Subcutaneous adipose tissue (tissue), 4 donors: ENCODE data around the gene NCAPD2. TPM values are rescaled to one million over a fixed set of nuclear protein-coding genes. Genes with fewer than 3 reads are reported as not detected.

ENCODE experiments used
- total RNA-seq, 4 donors: library from RNA; depleted of rRNA; stranded (reverse); fragments of >200 nt; gene quantifications; one replicate each; pipeline ENCODE4 v1.1.0, GENCODE V29; 2016
- TF ChIP-seq, protein P1 (sequence below): fragments of 450-650 bp; IDR thresholded peaks from one replicate; pipeline ENCODE4 v1.5.1; 2016; ENCODE audit warnings: low read depth, mild to moderate bottlenecking, control low read depth, antibody characterized with exemption, moderate library complexity

Gene NCAPD2
- total RNA-seq, 4 donors from 2014 or later: 10.8 to 25.2 (median 16.9) TPM

DNA sequence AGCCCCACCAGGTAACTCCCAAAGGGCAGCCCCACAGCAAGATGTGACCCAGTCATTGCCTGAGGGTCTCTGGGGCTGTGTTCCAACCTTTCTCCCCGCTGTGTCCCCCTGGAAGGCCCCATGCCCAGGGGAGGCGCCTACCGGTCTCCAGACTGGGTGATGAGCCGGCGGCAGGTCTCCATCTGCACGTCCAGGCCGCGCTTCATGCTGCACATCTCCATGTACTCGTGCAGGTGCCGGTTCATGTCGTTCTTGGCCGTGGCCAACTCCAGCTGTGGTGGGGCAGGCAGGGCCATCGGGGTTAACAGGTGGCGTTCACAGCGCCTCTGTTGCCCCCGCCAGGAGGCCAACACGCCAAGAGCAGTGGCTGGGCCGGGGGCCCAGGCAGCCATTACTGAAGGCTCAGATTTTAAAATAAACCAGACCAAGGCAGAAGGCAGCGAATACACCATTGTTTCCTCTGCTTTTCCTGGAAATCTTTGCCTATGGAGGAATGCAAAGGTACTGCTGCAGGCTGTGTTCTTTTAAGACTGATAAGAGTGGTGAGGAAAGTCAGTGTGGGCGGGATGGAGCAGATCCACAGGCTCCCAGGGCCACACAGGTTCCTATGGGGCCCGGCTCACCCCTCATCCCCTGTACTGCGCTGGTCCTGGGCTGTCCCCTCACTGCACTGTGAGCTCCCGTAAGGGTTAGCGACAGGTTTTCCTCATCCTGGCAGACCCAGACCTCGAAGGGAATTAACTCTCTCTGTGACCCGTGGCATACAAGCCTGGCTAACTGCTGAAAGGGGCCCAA is 47.7 kb downstream of the NCAPD2 start:
- TF ChIP-seq, protein P1, sequence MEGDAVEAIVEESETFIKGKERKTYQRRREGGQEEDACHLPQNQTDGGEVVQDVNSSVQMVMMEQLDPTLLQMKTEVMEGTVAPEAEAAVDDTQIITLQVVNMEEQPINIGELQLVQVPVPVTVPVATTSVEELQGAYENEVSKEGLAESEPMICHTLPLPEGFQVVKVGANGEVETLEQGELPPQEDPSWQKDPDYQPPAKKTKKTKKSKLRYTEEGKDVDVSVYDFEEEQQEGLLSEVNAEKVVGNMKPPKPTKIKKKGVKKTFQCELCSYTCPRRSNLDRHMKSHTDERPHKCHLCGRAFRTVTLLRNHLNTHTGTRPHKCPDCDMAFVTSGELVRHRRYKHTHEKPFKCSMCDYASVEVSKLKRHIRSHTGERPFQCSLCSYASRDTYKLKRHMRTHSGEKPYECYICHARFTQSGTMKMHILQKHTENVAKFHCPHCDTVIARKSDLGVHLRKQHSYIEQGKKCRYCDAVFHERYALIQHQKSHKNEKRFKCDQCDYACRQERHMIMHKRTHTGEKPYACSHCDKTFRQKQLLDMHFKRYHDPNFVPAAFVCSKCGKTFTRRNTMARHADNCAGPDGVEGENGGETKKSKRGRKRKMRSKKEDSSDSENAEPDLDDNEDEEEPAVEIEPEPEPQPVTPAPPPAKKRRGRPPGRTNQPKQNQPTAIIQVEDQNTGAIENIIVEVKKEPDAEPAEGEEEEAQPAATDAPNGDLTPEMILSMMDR: no peak

- TF ChIP-seq, protein P1: no peak
Observed at GRCh38 chr12:6542209-6543009, 48.5 kb downstream of the NCAPD2 start.

DNA sequence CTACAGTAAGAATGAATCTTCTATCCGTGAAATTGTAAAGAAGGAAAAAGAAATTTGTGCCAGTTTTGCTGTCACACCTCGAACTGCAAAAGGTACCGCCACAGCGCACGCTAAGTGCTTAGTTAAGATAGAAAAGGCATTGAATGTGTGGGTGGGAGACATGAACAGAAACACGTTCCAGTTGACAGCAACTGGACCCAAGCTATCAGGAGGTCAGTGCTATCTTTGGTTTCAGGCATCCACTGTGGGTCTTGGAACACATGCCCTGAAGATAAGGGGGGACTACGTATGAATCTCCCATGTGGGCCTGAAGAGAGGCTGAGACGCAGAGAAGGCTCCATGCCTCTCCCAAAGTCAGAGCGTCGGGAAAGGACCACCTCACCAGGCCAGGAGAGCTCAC is 52.1 kb downstream of the NCAPD2 start:
- TF ChIP-seq, protein P1: no peak

DNA sequence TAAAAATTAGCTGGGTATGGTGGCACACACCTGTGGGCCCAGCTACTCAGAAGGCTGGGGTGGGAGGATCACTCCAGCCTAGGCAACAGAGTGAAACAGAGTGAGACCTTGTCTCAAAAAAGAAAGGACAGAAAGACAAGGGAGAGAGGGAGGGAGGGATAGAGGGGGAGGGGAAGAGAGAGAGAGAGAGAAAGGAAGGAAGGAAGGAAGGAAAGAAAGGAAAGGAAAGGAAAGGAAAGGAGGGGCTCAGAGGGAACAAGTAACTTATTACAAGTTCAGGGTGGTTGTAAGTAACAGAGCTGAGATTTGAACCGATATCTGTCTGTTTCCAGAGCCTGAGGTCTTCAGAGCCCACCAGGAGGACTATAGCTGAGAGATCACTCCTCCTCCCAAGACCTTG is 53.7 kb downstream of the NCAPD2 start:
- TF ChIP-seq, protein P1: no peak

DNA sequence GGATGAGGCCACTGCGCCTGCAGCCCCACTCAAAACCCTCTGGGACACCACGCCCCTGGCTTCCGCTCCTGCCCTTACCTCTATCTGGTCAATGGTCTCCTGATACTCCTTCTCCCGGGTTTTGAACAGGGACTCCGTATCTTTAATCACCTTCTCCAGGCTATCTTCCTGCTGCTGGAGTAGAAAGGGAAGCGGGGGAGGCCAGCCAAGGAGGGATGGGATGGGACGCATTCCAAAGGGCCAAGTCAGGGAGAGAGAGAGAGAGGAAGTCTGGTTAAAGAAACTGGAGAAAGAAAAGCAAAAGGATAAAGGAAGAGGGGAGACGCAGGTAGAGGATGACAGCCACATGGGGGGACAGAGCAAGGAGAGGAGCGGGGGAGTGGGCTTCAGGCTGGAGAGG is 54.1 kb downstream of the NCAPD2 start:
- TF ChIP-seq, protein P1: no peak

GRCh38 chr12:6548556-6548955 is 54.7 kb downstream of the NCAPD2 start:
- TF ChIP-seq, protein P1: no peak

DNA sequence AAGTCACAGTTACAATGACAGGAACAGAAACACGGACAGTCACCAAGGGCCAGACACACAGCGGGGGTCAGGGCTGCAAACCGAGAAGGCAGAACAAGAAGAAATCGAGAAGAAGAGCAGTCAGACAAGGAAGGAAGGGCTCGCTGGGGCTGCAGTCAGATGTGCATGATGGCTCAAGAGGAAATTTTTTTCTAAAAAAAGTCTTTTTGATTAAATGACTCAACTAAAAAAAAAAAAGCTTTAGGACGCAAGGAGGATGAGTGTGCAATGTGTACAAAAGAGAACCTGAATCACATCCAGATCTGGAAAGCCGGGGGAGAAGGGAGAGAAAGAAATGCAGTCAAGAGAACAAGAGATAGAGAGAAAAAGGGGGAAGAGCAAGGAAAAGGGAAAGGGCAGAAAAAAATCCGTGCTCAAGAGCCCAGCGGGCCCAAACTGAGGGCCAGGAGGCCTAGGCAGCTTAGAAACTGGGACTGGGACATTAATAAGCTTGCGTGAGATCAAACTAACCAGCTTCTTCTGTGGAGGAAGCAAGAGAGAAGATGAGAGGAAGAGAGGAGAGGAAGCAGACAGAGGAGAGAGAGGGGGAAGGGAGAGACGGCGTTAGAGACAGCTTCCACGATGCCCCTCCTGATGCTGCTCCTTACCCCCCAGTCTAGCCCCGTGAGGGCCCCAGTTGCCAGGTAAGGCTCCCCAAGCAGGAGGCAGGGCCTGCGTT is 55.2 kb downstream of the NCAPD2 start:
- TF ChIP-seq, protein P1: no peak
